Stimulated activated CD4-positive, alpha-beta T cell treated with anti-CD3 and anti-CD28 coated beads, Interleukin-4, amount 100 ng/mL, for 4 hours (primary cell): ENCODE measurements around the gene ZNF660.
"Not testable (repeated sequence)": the region's sequence is repeated elsewhere in the genome, so short reads cannot be mapped to it uniquely, and the experiment has no call there.

ENCODE experiments used
- DNase-seq, 2 experiments: peaks; one replicate each; pipeline ENCODE4 v3.0.0-alpha.2; 2020

ZNF660 gene

GRCh38 chr3:44584646-44585501, at the start of gene ZNF660:
ZNF660 (plus strand) TSS chr3:44584964; CDS start chr3:44594194, 9,230 bp downstream.
- peak in 1 of 2 experiments; percentile 3 for DNase-seq

DNA sequence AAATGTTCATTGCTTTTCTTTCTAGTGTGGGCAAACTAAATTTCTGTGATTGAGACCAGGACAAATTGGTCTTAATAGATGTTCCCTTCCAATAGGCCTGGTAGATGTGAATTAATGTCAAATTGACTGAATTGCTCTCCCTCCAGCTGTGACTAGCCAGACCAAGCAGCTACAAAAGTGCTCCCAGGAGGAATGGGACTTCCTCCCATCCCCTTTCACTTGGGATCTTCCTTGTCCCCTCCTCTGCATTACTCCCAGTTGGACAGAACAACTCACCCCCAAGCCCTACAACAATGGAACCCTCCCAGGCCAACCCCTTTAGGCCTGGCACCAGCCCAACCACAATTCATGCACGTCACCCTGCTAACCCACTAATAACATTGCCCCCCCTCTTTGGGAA, 49.4 kb upstream of the ZNF660 start:
- no peak for DNase-seq

- DNase-seq, result not testable (repeated sequence)
Observed at GRCh38 chr3:44544811-44545210, 40.0 kb upstream of the ZNF660 start.

GRCh38 chr3:44554626-44555592, 29.9 kb upstream of the ZNF660 start, which contains the start of gene ZKSCAN7:
ZKSCAN7 (plus strand) TSS chr3:44555193; CDS start chr3:44557048, 1,855 bp downstream.
- peak; percentile 48 to 55 for DNase-seq

DNA sequence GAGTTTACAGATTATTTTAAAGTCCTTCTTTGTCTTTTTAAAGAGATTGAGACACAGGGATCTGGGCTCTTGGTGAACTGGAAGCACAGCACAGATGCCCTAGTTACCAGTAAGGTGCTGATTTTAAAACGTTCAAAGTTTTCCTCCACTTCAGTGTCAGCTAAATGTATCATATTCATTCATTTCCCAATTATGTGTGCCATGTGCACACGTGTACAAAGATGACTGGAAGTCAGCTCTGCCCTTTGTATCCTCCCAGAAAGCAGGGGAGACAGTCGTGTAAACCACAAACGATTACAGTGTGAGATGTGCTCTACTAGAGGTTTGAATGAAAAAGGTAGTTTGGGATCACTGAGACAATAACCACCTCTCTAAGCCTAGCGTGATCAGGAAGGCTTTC, 29.0 kb upstream of the ZNF660 start:
- DNase-seq, result no peak

DNA sequence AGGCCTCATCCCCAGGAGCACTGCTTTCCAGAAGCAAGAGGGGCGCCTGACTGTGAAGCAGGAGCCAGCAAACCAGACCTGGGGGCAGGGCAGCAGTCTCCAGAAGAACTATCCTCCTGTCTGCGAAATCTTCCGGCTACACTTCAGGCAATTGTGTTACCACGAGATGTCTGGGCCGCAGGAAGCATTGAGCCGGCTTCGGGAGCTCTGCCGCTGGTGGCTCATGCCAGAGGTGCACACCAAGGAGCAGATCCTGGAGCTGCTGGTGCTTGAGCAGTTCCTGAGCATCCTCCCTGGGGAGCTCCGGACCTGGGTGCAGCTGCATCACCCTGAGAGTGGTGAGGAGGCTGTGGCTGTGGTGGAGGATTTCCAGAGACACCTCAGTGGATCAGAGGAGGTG, 27.7 kb upstream of the ZNF660 start:
- DNase-seq, result no peak

GRCh38 chr3:44561076-44561475, 23.7 kb upstream of the ZNF660 start:
- DNase-seq, result no peak

DNA sequence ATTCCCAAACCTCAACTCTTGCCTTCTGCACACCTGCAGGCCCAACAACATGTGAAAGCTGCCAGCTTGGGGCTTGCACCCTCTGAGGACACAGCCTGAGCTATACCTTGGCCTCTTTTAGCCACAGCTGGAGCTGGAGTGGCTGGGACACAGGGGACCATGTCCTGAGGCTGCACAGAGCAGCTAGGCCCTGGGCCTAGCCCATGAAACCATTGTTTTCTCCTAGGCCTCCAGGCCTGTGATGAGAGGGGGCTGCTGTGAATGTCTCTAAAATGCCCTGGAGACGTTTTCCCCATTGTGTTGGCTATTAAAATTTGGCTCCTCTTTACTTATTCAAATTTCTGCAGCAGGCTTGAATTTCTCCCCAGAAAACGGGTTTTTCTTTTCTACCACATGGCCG, 22.6 kb upstream of the ZNF660 start:
- no peak for DNase-seq

DNA sequence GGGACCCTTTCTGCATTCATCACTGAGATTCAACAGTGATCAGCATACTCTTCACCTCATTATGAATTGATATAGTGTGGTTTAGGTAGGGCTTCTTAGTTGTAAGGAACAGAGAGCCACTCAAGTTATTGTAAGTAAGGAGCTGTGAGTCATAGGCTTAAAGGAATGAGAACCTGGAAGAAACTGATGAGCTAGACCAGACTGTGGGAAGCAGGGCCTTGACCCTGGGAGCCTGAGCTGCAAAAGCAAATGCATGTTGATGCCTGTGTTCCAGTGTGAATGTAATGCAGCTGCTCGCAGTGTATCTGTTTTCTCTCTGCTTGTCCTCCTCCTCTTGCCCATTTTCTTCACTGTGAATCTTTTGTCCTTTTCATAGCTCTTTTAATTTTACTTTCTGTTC, 16.2 kb upstream of the ZNF660 start:
- no peak for DNase-seq

DNA sequence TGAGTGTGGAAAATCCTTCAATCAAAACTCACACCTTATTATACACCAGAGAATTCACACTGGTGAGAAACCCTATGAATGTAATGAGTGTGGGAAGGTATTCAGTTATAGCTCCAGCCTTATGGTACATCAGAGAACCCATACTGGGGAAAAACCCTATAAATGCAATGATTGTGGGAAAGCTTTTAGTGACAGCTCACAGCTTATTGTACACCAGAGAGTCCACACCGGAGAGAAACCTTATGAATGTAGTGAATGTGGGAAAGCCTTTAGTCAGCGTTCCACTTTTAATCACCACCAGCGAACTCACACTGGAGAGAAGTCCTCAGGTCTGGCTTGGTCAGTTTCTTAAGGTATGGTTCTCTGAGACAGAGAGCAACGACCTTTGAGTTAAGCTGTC, 13.7 kb upstream of the ZNF660 start:
- DNase-seq, result no peak

DNA sequence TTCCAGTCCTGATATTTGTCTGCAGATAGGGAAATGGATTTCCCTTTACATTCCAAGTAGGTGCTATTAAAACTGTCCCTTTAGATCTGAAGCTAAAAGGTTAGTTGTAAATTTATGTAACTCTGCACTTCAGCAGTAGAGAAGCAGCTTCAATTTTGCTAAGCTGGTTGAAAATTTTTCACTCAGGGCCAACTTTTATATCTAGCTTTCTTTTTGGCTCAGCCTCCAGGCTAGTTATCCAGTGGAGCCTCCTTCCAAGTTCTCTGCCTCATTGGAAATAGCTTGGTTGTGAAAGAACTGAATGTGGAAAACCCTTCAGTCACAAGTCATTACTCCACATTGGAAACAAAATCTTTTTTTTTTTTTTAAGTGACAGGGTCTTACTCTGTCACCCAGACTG, 8.2 kb upstream of the ZNF660 start:
- no peak for DNase-seq

DNA sequence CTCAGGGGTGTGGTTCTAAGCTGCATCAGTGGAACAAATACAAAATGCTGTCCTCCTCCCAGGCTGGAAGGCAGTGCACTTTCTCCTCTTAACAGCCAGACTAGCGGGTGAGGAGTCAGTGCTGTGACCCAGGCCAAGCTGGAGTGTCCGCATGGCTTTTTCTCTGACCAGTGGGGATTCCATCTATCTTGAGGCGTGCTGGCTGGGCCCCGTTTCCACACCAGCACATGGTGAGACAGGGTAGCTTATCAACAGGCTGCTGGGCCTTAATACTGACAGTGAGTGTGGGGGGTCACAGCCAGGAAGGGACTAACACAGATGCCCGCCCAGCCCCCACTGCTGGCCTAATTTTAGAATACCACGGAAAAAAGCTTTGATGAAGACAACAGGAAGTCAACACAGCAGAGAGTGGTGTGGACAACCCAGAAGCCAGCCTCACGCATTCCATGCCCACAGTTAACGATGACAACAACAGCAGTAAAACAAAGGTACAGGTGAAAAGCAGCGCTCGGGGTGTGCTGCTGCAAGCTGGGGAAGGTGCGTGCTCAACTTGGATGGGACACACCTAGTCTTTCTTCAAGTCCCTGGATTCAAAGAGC, 7.3 kb upstream of the ZNF660 start:
- DNase-seq, result not testable (repeated sequence)

DNA sequence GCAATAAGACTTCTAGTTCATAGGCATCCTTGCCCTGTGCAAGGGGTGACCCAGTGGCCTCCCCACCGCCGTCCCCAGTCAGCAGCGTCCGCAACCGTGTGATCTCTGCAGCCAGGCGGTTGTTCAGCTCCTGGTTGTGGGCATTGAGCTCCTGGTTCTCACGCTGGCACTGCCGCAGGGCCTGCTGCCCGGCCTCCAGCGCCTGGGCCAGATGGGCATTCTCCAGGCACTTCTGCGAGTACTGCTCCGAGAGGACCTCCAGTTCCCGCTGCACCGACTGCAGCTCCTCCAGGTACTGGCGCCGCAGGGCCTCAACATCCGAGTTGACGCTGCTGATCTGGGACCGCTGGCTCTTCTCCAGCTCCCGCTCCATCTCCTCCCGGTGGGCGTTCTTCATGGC, 6.4 kb upstream of the ZNF660 start:
- not testable (repeated sequence) for DNase-seq

DNA sequence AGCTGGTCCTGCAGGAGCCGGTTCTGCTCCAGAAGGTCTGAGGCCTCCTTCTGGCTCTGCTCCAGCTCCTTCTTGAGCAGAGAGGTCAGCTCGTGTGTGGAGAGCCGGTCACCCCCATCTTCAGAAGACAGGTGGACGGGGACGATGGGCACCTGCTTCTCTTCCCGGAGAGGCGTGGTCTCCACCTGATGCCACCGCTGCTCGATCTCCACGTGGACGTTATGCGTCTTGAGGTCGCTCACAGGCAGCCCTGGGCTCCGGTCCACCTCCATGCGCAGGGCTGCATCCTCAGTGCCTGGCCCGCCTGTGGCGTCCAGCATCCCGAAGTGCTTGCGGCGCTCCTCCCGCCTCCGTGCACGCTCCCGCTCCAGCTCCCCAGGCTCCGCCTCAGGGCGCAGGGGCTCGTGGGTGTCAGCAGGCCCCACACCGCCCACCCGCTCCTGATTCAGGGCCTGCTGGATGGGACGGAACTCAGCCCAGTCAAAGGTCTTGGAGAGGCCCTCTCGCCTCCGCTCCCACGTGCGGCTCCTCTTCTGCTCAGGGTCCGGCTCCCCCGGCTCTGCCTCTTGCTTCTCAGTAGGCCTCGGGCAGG, 5.7 kb upstream of the ZNF660 start:
- DNase-seq, result not testable (repeated sequence)

DNA sequence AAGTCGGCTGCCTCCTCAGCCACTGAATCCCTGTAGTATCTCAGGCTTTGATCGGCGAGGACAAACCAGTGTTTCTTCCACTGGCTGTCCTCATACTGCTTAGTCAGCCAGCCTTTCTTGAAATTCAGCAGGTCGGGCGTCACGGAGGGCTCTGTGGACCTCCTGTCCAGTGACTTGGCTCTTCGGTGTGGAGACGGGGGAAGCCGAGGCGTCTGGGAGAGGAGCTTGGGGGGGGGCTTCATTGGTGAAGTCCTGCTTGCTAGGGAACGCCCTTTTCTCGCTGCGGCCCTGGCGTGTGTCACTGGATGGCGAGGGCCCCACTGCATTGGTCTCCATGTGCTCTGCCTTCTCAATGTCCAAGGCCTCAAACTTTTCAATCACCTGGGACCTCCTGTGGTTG, 5.0 kb upstream of the ZNF660 start:
- not testable (repeated sequence) for DNase-seq

GRCh38 chr3:44580971-44581370, 3.8 kb upstream of the ZNF660 start:
- DNase-seq, result not testable (repeated sequence)

- DNase-seq, result no peak
Observed at GRCh38 chr3:44596621-44597020, 11.9 kb downstream of the ZNF660 start.

GRCh38 chr3:44601749-44602148, 17.0 kb downstream of the ZNF660 start:
- DNase-seq, result no peak

- no peak for DNase-seq
Observed at GRCh38 chr3:44612678-44613077, 27.9 kb downstream of the ZNF660 start.

DNA sequence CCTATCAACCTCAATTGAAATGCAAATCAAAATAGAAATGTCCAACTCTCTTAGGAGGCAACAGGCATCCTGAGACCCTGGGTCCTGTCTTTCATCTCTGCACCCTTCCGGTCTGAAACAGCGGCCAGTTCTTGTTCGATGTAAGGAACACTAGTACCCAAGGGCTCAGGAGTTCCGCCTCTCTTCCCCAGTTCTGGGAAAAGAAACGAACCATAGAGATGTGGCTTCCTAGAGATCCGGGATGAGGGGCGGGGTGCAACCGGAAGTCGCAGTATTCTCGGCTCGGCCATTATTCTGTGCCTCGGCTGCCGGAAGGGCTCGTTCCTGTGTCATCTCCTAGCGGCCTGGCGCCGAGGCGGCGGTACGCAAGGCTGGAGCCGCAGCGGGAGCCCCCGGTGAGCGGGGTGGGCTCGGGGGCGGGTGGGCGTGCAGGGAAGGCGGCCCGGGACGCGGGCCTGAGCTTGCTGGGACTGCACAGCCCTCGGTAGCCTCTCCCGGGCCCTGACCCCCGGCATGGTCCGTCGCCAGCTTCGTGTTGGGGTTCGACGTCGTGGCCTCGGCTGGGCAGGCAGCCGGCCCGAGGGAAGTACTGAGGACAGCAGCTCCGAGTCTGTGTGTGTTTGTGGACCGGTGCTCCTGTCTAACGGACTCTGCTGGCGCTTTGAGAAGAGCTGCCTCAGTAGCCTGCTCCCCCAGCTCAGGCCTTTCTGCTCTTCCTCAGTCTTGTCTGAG, 40.2 kb downstream of the ZNF660 start, which contains the start of gene ZNF197:
ZNF197 (plus strand) TSS at position 288 of the 732 bp plus-strand sequence. CDS start 4,119 bp downstream, outside the sequence.
- DNase-seq, result peak; percentile 49 to 55

DNA sequence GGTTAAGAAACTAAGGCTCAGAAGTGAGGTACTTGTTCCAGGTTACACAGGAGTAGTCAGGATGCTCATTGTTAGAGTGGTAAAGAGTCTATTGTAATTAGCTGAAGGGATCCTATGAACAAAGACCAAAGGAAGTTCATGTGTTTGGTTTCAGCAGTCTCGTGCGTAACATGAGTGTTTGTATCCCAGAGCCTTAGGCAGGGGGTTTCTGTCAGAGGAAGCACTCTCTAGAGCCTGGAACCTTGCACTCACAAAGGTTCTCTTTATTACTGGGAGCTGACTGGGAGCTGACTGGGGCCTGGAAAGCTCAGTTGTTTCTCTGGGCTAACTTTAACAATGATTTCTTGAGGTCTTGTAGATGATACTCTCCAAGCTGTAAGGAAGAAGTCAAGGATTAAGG, 44.0 kb downstream of the ZNF660 start:
- no peak for DNase-seq

DNA sequence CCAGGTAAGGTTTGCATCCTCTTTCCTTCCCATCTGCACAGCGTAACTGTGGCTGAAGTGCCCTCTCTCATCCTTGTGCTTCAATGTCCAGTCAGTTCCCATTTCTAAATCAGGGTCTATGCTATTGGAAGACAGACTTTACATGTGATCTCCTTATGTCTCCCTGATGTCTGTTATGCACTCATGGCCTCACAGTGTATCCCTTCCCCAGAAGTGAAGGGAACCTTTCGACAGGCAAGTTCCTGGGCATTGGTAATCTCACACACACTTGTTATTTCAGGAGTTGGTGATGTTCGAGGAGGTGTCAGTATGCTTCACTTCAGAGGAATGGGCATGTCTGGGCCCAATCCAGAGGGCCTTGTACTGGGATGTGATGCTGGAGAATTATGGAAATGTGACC, 47.4 kb downstream of the ZNF660 start:
- no peak for DNase-seq
